Measurements from ENCODE around the gene CSNK2A2. TPM values are rescaled to one million over a fixed set of nuclear protein-coding genes. Genes with fewer than 3 reads are reported as not detected.

CSNK2A2 gene
- total RNA-seq, 1 experiment from 2014 or later, result 25.7 TPM

DNA sequence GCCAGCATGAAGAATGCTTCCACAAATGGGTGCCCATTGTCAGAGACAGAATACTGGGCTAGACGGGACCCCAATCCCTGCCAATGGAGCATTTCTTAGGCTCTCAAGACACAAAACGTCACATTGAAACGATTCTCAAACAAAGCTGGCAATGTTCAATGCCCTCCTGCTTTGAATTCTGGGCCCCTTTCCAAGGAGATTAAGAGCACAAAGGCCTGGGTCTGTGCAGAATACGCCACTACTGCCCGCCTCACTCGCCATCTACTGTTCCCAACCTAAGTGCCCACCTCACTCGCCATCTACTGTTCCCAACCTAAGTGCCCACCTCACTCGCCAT lies 78.4 kb downstream of the CSNK2A2 start:
- peaks cover 16% of the 10 kb centered on the region for H3K36me3 ChIP-seq (replicated peaks; ENCODE audit: control insufficient read depth, insufficient read depth, low read length)
- no peak for DNase-seq
- no peak overlapping the region for H3K4me3 ChIP-seq (ENCODE audit: insufficient read depth, low read depth, low read length)
- no peaks in the 10 kb centered on the region for H3K27me3 ChIP-seq (ENCODE audit: control insufficient read depth, insufficient read depth, low read length)

DNA sequence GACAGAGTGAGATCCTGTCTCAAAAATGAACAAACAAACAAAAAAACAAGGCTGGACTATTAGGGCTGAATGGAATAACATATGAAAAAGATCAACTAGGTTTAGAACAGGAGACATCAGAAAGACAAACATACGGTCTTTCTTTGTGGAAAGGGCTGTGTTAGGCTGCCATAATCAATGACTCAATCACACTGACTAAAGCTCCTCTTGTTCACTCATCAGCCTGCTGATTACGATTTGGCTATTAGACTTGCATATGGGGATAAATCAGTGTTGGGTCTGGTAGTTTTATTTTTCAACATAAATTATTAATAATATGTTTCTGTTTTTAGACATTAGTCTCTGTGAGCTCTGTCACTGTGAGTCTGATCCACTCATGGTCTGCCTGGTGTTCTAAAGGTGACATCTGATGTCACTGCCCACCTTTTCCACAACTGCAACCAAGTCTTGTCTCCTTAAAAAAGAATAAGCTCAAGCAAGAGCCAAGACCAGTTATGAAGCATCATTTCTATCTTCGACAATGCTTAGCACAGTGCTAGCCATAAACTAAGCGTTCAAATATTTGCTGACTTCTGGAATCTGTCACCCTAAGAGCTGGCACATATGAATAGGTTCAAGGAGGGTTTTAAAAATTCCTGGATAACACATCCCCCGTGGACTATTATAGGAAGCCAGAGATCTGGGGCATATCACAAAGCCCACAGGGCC lies 79.0 kb downstream of the CSNK2A2 start:
- DNase-seq, result no peak
- Histone ChIP-seq H3K4me3 (ENCODE audit: insufficient read depth, low read depth, low read length) (no peak overlapping the region), H3K36me3 (replicated peaks; ENCODE audit: control insufficient read depth, insufficient read depth, low read length) (peaks cover 17% of the 10 kb centered on the region), H3K27me3 (ENCODE audit: control insufficient read depth, insufficient read depth, low read length) (no peaks in the 10 kb centered on the region)

DNA sequence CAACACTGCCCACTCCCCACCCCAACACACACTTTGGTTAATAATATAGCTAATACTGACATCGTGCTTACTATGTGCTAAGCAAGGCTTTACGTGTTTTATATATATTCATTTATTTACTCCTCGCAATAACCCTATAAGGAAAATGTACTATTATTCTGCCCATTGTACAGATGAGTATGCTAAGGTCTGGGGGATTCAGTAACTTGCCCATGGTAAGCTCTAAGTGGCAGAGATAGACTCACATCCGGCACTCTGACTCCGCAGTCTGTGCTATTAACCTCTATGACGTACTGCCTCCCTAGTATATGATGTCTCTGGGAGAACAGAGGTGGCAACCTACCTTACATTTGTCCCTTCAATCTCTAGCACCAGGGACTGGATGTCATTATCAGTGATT lies 81.4 kb downstream of the CSNK2A2 start:
- Histone ChIP-seq H3K36me3 (replicated peaks; ENCODE audit: control insufficient read depth, insufficient read depth, low read length) (peaks cover 21% of the 10 kb centered on the region), H3K4me3 (ENCODE audit: insufficient read depth, low read depth, low read length) (no peak overlapping the region), H3K27me3 (ENCODE audit: control insufficient read depth, insufficient read depth, low read length) (no peaks in the 10 kb centered on the region)
- no peak for DNase-seq

DNA sequence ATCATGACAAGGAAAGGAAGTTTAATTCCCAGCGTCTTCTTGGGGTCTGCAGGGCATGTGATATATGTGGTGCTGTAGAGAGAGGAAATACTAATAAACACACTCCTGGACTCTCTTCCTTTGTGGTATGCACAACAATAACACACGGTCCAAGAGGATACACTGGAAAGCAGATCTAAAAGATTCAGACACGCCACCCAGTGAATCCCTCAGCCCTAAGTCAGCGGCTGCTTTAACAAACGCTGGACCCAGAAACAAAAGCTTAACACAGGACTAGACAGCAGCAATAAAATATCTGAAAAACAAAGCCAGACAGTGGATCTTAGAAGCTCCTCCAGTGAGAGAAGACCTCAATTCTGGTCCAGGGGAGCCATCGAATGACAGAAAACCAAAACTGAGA lies 81.8 kb downstream of the CSNK2A2 start:
- Histone ChIP-seq H3K36me3 (replicated peaks; ENCODE audit: control insufficient read depth, insufficient read depth, low read length) (peaks cover 21% of the 10 kb centered on the region), H3K4me3 (ENCODE audit: insufficient read depth, low read depth, low read length) (no peak overlapping the region), H3K27me3 (ENCODE audit: control insufficient read depth, insufficient read depth, low read length) (no peaks in the 10 kb centered on the region)
- no peak for DNase-seq

DNA sequence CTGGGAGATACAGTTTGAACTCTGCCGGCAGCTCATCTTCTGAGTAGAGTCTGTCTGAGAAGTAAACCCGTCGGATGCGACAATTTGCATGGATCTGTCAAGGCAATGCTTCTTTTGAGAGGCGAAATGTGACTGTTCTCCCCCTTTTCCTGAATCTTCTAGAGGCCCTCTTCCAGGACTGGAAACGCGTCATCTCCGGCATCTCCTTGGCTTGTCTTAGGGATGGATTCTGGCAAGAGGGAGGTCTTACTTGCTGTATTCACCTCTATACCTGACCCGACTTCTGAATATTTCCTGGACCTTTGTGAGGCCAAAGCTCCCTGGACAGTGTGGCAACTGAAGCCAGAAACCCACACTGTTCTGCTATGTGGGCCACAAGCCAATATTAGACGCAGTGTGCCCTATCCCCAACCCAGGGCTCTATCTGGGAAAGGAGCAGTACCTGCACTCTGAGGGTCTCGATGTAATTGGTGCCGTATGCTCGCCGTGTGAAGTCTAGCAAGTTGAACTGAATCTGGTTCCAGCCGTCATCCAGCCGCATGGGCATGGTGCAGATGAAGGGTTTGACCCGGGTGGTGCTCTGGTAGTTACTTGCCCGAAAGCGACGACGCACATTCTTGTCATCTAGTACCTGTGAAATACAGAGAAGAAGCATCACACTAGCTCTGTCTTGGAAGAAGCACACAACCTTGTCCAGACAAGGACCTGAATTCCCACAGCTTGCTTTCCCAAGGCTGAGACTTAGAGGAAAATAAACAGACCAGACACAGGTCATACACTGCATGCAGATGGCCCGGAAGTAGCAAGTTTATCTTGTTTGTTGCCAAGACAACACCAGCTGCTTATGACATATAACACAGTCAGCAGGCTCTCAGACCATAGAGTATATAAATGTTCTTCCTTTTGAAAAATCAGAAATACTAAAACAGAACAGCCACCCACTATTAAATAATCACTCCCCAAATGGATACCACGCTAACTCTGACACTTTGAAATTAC lies 82.8 kb downstream of the CSNK2A2 start:
- DNase-seq, result no peak
- no peaks in the 10 kb centered on the region for H3K27me3 ChIP-seq (ENCODE audit: control insufficient read depth, insufficient read depth, low read length)

DNA sequence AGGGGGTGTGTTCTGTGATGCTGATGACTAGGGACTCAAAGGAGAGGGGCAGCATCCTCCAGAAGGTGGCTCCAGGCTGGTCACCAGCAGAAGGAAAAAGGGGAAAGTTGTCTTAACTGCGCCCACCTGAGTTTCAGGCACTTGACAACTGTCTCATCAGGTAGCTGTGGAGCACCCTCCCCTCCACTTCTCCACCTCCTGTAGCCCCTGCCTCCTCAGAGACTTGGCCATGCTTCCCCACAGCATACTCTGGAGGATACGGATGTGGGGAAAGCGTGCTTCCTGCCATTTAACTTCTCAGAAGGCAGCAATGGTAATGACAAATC lies 86.6 kb downstream of the CSNK2A2 start:
- Histone ChIP-seq H3K27me3 (ENCODE audit: control insufficient read depth, insufficient read depth, low read length) (no peaks in the 10 kb centered on the region), H3K4me3 (ENCODE audit: insufficient read depth, low read depth, low read length) (no peak overlapping the region), H3K36me3 (replicated peaks; ENCODE audit: control insufficient read depth, insufficient read depth, low read length) (peaks cover 19% of the 10 kb centered on the region)
- DNase-seq, result no peak

More for the DNA sequence above, 82.8 kb downstream of the CSNK2A2 start:
- Histone ChIP-seq H3K4me3 (ENCODE audit: insufficient read depth, low read depth, low read length) (no peak overlapping the region), H3K36me3 (replicated peaks; ENCODE audit: control insufficient read depth, insufficient read depth, low read length) (peaks cover 21% of the 10 kb centered on the region)

DNA sequence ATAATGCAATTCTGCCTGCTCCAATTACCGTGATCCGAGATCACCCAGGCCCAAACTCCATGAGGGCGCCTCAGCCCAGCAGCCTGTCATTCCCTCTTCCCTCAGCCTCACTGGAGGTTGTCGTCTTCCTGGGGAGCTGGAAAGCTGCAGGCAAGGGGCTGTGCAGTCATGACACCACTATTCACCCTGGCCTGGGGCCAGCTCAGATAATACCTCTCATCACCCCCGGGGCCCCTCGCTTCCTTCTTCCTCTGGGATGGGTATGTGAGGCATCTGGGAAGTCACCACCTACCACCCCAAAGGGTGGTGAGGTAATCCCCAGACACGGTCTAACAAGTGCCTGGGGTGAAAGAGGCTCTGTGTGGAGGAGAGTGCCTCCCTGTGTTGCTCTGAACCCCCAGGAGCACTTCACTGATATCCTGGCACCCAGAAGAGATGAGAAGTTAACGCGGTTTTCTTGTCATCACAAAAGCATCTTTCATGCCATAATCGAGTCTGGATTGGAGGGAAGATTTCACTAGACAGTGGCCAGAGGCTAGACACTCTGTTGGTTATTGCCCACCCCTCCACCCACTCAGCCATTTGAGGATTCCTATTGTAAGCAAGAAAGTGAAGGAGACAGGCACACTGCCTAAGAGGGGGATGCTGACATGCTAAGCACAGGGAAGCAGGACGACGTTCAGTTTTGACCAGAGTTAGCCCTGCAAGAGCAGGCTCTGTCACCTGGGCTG lies 87.2 kb downstream of the CSNK2A2 start:
- no peaks in the 10 kb centered on the region for H3K27me3 ChIP-seq (ENCODE audit: control insufficient read depth, insufficient read depth, low read length)
- peaks cover 14% of the 10 kb centered on the region for H3K36me3 ChIP-seq (replicated peaks; ENCODE audit: control insufficient read depth, insufficient read depth, low read length)
- DNase-seq, result no peak
- no peak overlapping the region for H3K4me3 ChIP-seq (ENCODE audit: insufficient read depth, low read depth, low read length)

DNA sequence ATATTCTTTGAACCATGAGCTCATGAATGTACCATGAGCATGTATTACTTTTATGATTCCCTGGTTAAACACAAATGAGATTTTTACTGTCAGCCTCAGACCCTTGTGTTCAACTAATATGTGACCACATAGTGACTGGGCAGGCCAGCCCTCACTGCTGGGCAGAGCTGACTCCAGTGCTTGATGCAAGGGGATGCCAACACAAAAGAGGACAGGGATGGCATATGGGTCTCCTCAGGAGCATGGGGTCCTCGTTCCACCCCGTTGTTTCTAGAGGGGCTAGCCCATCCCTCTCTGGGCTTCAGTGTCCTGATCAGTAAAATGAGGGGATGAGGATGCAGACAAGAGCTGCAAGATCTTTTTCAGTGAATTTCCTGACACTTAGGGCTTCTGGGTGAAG lies 88.0 kb downstream of the CSNK2A2 start:
- Histone ChIP-seq H3K4me3 (ENCODE audit: insufficient read depth, low read depth, low read length) (no peak overlapping the region), H3K36me3 (replicated peaks; ENCODE audit: control insufficient read depth, insufficient read depth, low read length) (peaks cover 8% of the 10 kb centered on the region), H3K27me3 (ENCODE audit: control insufficient read depth, insufficient read depth, low read length) (no peaks in the 10 kb centered on the region)
- no peak for DNase-seq

DNA sequence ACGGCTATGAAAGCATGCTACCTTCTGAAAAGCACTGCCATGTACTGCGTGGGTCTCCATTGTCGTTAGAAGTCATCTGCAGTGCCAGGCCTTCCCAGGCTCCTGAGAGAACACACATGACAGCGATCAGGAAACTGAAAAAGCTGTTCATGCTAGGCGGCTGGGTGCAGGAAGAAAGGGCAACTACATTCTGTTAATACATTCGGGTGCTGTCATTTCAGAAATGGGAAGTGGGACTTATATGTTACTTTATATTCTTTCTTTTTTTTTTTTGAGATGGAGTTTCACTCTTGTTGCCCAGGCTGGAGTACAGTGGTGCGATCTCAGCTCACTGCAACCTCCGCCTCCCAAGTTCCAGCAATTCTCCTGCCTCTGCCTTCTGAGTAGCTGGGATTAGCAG lies 88.6 kb downstream of the CSNK2A2 start:
- DNase-seq, result no peak
- Histone ChIP-seq H3K27me3 (ENCODE audit: control insufficient read depth, insufficient read depth, low read length) (no peaks in the 10 kb centered on the region), H3K36me3 (replicated peaks; ENCODE audit: control insufficient read depth, insufficient read depth, low read length) (peaks cover 4% of the 10 kb centered on the region), H3K4me3 (ENCODE audit: insufficient read depth, low read depth, low read length) (no peak overlapping the region)

Other genes starting within 250 kb of the CSNK2A2 start
- not detected in 2 replicates for gene CNGB1, start 227.0 kb downstream of the CSNK2A2 start, total RNA-seq (2014; rRNA removed; shearing (Covaris generic))
- gene ZNF319, start 197.4 kb downstream of the CSNK2A2 start, total RNA-seq (2014; rRNA removed; shearing (Covaris generic)), result 3.1 and 3.4 TPM in 2 replicates
- 20.0 and 23.9 TPM in 2 replicates for gene USB1, start 196.7 kb downstream of the CSNK2A2 start, total RNA-seq (2014; rRNA removed; shearing (Covaris generic))
- 58.2 and 60.7 TPM in 2 replicates for gene MMP15, start 172.4 kb downstream of the CSNK2A2 start, total RNA-seq (2014; rRNA removed; shearing (Covaris generic))
- 56.9 and 67.0 TPM in 2 replicates for gene CFAP20, start 68.7 kb downstream of the CSNK2A2 start, total RNA-seq (2014; rRNA removed; shearing (Covaris generic))
- not detected in 2 replicates for gene PRSS54, start 96.9 kb upstream of the CSNK2A2 start, total RNA-seq (2014; rRNA removed; shearing (Covaris generic))
- 13.0 and 13.4 TPM in 2 replicates for gene GINS3, start 194.4 kb upstream of the CSNK2A2 start, total RNA-seq (2014; rRNA removed; shearing (Covaris generic))

All from H7 (cell line).